ENCODE results near the gene SH3RF3.
"Not testable (repeated sequence)": the region's sequence is repeated elsewhere in the genome, so short reads cannot be mapped to it uniquely, and the experiment has no call there.

The SH3RF3 gene

DNA sequence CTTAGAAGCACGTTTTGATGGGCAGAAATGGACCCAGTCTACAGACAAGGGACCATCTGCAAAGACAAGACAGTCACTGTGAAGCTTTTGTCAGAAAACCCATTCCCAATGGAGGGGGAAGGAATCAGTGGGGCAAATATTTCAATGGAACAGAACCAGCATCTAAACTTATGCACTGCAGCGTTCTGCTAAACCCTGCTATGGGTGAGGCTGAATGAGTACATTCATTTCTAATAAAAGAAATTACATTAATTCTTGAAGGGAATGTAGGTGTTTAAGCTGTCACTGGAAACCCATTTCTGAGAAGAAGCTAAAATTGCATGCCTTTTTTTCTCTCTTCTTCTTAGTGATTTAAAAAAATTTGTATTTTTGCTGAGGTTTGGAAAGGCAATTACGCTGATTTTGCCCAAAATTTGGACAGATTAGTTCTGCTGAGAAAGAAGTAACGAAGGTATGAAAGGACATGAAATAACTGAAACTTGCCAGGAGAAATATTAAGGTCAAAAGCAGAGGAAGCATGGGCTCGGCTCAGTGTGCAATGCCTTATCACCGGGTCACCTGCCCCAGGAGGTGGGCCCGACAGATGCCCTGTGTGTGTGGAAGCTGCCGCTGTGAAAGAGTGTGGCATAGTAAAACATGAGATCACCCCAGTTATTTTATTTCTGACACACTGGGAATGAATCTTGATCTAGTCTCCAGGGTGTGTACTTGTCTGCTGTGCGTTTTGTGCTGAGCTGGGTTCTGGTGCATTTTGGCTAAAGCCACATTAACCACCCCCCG, 24.2 kb downstream of the SH3RF3 start:
- H3K27ac Mint-ChIP-seq: no peak overlapping the region
- H3K9me3 Mint-ChIP-seq (ENCODE audit: low read depth): no peaks in the 10 kb centered on the region
- H3K4me3 Mint-ChIP-seq: no peak overlapping the region
- no peaks in the 10 kb centered on the region for H3K27me3 Mint-ChIP-seq
- no peaks in the 10 kb centered on the region for H3K36me3 Mint-ChIP-seq
- peaks cover 44% of the 10 kb centered on the region for H3K4me1 Mint-ChIP-seq (ENCODE audit: low read depth)

DNA sequence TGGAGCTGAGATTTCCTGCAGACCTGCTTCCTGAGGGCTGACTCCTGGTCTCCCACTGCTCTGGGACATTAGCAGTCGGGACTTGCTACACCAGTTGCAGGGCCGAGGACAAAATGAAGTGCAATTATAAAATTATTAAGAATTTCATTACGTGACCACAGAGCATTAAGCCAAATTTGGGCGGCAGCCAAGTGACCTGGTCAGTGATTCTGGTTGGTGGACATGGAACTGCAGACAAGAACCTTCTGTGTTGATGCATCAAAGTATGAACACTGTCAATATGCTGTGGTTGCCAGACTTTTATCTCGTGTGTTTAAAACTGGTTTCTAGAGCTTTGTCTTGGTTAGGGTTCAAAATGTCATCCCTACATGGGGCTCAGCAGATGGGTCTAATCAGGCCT, 24.8 kb downstream of the SH3RF3 start:
- Mint-ChIP-seq H3K27ac (no peak overlapping the region), H3K9me3 (ENCODE audit: low read depth) (no peaks in the 10 kb centered on the region), H3K4me3 (no peak overlapping the region), H3K36me3 (no peaks in the 10 kb centered on the region), H3K27me3 (no peaks in the 10 kb centered on the region), H3K4me1 (ENCODE audit: low read depth) (peaks cover 39% of the 10 kb centered on the region)

DNA sequence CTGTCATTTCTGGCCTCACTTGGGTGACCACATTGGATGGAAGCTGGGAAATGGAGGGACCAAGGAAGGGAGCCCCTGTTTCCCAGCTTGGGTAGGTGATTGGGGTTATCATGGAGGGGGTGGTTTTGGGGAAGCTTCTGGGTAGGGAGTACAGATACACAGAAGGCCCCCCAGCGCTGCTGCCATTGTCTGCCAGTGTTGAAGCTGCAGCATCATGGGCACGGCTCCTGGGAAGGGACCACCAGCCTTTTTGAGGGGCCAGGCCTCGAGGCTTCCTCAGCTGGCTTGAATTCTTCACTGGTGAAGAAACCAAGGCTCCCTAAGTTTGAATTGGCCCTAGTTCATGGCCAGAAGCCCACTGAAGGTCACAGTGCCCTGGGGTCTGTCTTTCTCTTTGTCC, 25.2 kb downstream of the SH3RF3 start:
- H3K27me3 Mint-ChIP-seq: no peaks in the 10 kb centered on the region
- H3K27ac Mint-ChIP-seq: no peak overlapping the region
- no peaks in the 10 kb centered on the region for H3K9me3 Mint-ChIP-seq (ENCODE audit: low read depth)
- H3K36me3 Mint-ChIP-seq: no peaks in the 10 kb centered on the region
- H3K4me1 Mint-ChIP-seq (ENCODE audit: low read depth): peaks cover 37% of the 10 kb centered on the region
- no peak overlapping the region for H3K4me3 Mint-ChIP-seq

DNA sequence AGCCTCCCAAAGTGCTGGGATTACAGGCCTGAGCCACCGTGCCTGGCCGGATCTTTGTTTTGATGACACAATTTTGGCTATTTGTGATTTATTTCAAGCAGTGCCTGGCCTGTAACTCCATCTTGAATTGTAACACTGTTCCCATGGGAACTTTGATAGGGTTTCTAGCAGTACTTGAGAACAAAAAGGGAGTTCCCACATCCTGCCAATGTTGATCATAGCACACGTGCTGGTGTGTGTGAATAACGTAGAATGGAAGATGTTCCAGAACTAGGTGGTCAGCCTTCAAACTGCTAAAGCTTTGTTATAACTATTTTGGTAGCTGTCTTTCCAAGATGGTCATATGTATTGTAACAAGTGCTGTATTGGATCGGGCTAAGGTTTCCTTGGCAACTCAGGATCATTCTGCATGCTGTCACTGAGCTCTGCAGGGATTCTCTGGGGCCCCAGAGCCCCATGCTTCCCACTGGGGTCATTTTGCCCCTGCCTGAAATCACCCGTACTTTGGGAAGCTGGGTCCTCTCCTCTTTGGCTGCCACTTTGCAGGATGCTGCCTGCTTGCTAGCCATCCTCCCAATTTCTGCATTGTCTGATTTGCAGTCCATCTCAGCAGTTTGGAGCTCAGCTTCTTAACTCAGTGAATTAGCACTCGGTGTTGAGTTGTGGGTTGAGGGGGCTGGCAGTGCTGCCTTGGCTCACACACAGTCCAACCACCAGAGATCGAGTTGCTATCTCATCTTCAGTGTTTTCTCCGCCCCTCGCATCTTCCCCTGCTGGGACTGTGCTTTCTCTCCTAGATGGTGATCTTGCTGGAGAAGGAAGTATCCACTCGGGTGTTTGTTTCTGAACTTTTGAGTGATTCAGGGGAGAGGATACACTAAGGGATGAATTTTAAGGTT, 26.8 kb downstream of the SH3RF3 start:
- Mint-ChIP-seq H3K4me1 (ENCODE audit: low read depth) (peaks cover 32% of the 10 kb centered on the region), H3K27ac (no peak overlapping the region), H3K36me3 (no peaks in the 10 kb centered on the region), H3K4me3 (no peak overlapping the region), H3K9me3 (ENCODE audit: low read depth) (no peaks in the 10 kb centered on the region), H3K27me3 (no peaks in the 10 kb centered on the region)

DNA sequence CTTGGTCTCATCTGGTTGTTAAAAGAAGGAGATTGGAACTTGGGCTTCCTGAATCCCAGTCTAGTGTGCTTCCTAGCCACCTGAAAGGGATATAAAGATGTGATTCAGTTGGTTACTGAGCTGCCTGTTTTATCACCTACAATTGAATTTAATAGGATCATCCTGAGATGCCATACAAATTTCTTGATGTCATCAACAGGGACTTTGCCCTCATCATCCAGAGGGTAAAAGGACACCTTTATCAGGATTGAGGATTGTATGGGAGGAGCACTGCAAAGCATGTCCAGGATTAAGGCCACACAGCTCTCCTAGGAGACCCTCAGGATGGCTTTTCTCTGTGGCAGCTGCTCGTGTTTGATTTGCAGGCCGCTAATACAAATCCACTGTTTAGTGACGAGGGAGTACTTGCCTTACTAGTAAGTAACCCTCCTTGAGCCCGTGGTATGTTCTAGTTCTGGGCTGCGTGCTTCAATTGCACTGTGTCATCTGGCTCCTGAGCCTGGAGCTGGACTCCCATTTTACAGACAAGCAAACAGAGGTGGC, 28.6 kb downstream of the SH3RF3 start:
- Mint-ChIP-seq H3K4me3 (no peak overlapping the region), H3K36me3 (no peaks in the 10 kb centered on the region), H3K27ac (no peak overlapping the region), H3K4me1 (ENCODE audit: low read depth) (peaks cover 33% of the 10 kb centered on the region), H3K9me3 (ENCODE audit: low read depth) (no peaks in the 10 kb centered on the region), H3K27me3 (no peaks in the 10 kb centered on the region)

DNA sequence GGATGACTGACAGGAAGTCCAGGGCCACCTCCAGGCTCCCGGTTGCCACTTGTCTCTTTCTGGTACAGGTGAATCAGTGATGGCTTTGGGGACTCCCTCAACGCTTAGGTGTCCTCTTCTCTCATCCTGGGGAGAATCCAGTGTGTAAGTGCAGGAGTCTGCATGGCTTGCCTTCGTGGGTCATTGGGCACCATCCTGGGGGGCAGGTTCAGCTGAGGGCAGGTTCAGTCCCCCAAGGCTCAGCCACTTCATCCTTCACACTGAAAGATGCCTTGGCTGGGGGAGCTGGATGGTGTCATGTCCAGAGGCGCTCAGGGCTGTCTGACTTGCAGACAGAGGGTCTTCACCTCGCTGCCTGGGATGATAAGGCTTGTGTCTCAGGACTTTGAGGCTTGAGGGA, 29.2 kb downstream of the SH3RF3 start:
- Mint-ChIP-seq H3K27me3 (no peaks in the 10 kb centered on the region), H3K4me3 (no peak overlapping the region), H3K4me1 (ENCODE audit: low read depth) (peaks cover 34% of the 10 kb centered on the region), H3K36me3 (no peaks in the 10 kb centered on the region), H3K27ac (no peak overlapping the region), H3K9me3 (ENCODE audit: low read depth) (no peaks in the 10 kb centered on the region)

DNA sequence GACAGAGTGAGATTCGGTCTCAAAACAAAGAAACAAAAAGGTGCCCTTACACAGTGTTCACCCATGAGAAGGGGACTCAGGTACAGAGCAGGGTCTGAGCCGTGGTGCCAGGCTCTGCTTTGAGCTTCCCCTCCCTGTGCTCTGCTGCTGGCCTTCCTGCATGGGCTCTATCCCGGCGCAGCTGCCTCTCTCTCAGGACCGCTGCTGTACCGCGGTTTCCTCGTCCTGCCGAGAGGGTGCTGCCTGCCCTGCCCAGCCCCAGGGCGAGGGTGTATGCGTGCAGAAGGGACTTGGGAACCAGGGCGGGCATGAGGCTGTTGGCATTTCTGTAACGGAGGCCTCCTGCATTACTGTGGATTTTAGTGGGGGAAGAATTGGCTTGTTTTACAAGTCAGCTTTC, 30.1 kb downstream of the SH3RF3 start:
- H3K9me3 Mint-ChIP-seq (ENCODE audit: low read depth): no peaks in the 10 kb centered on the region
- H3K4me1 Mint-ChIP-seq (ENCODE audit: low read depth): peaks cover 36% of the 10 kb centered on the region

DNA sequence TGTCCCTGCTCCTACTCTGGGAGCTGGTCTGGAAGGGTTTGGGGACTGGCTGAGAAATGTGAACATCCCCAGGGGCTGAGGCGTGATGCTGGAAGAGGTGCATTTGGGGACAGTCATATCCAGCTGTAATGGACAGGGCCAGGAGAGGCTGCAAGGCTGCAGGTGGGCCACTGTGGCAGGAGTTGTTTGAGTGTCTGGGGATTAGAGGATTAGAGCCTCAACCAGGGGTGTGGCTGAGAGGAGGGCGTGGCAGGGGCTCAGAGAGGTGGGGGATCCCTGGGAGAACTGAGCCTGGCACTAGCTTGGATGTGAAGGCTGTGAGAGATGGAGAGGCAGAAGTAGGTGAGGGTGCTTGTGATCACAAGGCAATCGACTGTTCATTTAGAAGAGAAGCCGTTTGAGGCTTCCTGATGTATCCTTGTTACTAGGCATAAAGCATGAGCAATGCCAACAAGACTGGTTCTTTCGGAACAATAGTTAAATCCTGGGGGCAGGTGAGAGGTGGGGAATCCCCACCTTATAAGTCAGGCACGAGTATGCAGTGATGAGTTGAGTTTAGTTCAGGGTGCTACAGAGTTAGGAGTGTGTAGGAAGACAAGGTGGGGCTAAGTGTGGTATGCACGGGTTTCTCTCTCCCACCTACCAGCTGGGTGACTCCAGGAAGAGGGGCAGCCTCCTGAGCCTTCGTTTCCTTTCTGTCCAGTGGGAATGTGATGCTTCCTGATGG, 31.9 kb downstream of the SH3RF3 start:
- H3K36me3 Mint-ChIP-seq: no peaks in the 10 kb centered on the region
- no peaks in the 10 kb centered on the region for H3K9me3 Mint-ChIP-seq (ENCODE audit: low read depth)
- H3K4me3 Mint-ChIP-seq: no peak overlapping the region
- peak overlapping the region; percentile 16 for H3K27ac Mint-ChIP-seq
- peaks cover 33% of the 10 kb centered on the region for H3K4me1 Mint-ChIP-seq (ENCODE audit: low read depth)
- H3K27me3 Mint-ChIP-seq: no peaks in the 10 kb centered on the region

More for the DNA sequence above, 30.1 kb downstream of the SH3RF3 start:
- Mint-ChIP-seq H3K27me3 (no peaks in the 10 kb centered on the region), H3K27ac (no peak overlapping the region), H3K4me3 (no peak overlapping the region), H3K36me3 (no peaks in the 10 kb centered on the region)

DNA sequence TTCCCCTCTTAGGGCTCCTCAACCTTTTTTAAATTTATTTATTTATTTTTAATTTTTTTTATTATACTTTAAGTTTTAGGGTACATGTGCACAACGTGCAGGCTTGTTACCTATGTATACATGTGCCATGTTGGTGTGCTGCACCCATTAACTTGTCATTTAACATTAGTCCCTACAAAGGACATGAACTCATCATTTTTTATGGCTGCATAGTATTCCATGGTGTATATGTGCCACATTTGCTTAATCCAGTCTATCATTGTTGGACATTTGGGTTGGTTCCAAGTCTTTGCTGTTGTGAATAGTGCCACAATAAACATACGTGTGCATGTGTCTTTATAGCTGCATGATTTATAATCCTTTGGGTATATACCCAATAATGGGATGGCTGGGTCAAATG, 33.4 kb downstream of the SH3RF3 start:
- not testable (repeated sequence) for H3K27me3 Mint-ChIP-seq; H3K9me3 Mint-ChIP-seq (ENCODE audit: low read depth); H3K4me3 Mint-ChIP-seq; H3K36me3 Mint-ChIP-seq; H3K27ac Mint-ChIP-seq
- peaks cover 28% of the 10 kb centered on the region for H3K4me1 Mint-ChIP-seq (ENCODE audit: low read depth)

DNA sequence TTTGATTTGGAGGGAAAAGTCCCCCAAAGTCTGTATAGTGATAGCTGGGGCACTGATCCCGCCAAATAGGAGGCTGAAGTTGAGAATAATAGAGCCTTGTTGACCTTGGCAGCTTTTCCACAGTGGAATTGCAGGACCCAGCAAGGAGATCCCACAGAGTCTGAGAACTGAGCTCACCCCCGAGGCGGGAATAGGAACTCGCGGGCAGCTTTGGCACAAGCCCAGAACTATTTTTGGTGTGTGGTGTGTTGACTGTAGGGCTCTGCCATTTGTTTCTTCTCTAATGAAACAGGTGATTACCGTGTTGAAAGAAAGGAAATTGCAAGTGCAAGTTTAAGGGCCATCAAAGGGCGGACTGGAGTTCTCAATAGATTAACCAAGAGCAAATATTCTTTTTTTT, 34.0 kb downstream of the SH3RF3 start:
- no peak overlapping the region for H3K27ac Mint-ChIP-seq
- H3K4me3 Mint-ChIP-seq: no peak overlapping the region
- H3K4me1 Mint-ChIP-seq (ENCODE audit: low read depth): peaks cover 30% of the 10 kb centered on the region
- no peaks in the 10 kb centered on the region for H3K9me3 Mint-ChIP-seq (ENCODE audit: low read depth)
- no peaks in the 10 kb centered on the region for H3K36me3 Mint-ChIP-seq
- H3K27me3 Mint-ChIP-seq: no peaks in the 10 kb centered on the region

DNA sequence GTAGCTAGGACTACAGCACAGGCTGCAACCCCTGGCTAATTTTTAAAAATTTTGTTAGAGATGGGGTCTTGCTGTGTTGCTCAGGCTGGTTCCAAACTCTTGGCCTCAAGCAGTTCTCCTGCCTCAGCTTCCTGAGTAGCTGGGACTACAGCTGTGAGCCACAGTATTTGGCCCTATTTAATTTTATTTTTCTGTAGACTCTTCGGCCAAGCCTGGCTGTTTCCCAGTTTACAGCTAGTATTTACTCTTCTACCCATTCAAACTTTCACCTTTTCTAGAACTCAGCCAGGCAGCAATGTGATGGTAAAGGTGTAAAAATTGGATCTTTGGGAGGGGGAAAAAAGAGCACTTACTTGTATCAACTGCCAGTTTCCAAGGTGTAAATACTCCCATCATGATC, 35.3 kb downstream of the SH3RF3 start:
- H3K4me1 Mint-ChIP-seq (ENCODE audit: low read depth): peaks cover 32% of the 10 kb centered on the region
- no peaks in the 10 kb centered on the region for H3K9me3 Mint-ChIP-seq (ENCODE audit: low read depth)
- no peaks in the 10 kb centered on the region for H3K27me3 Mint-ChIP-seq
- H3K4me3 Mint-ChIP-seq: no peak overlapping the region
- no peak overlapping the region for H3K27ac Mint-ChIP-seq
- H3K36me3 Mint-ChIP-seq: peaks cover 2% of the 10 kb centered on the region

DNA sequence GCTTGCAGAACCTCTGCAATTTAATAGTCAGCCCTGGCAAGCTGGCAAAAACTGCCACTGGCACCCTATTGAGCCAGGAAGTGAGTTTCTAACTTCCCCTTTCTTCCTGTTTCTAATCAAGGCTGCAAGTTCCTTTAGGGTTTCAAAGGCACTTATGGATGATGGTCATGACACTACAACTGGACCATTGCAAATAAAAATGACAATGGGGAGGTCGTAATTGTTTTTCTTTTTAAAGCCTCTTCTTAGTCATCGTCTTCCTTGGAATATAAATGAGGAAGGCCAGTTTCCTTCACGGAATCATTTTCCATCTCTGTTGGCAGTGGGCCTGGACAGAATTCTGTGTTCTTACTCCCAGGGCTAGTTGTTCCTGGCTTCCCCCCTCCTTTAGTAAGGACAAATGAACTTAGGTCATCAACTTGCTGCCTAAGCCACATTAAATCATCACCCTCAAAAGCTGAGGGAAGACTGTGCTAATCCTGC, 35.8 kb downstream of the SH3RF3 start:
- H3K27me3 Mint-ChIP-seq: no peaks in the 10 kb centered on the region

DNA sequence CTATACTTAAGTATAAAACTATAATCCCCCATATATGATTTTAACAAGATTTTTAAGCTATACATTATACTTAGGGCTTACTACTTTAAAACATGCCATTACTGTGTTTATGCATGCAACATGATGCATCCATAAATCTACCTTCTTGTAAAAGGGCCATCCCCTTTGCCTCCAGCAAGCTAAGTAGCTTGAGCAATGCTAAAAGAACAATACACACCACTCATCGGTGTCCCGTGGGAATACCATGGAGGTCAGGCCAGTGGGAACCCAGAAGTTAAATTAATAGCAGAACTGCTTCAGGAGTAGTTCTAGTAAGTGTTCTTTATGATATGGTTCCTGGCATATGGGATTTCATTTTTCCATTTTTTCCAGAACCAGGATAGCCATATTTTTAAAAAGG, 37.8 kb downstream of the SH3RF3 start:
- no peak overlapping the region for H3K27ac Mint-ChIP-seq
- no peaks in the 10 kb centered on the region for H3K27me3 Mint-ChIP-seq
- peaks cover 31% of the 10 kb centered on the region for H3K4me1 Mint-ChIP-seq (ENCODE audit: low read depth)
- H3K36me3 Mint-ChIP-seq: peaks cover 2% of the 10 kb centered on the region
- no peak overlapping the region for H3K4me3 Mint-ChIP-seq
- H3K9me3 Mint-ChIP-seq (ENCODE audit: low read depth): no peaks in the 10 kb centered on the region

More for the DNA sequence above, 35.8 kb downstream of the SH3RF3 start:
- H3K9me3 Mint-ChIP-seq (ENCODE audit: low read depth): no peaks in the 10 kb centered on the region
- H3K4me3 Mint-ChIP-seq: no peak overlapping the region
- peaks cover 2% of the 10 kb centered on the region for H3K36me3 Mint-ChIP-seq
- H3K4me1 Mint-ChIP-seq (ENCODE audit: low read depth): peaks cover 36% of the 10 kb centered on the region
- no peak overlapping the region for H3K27ac Mint-ChIP-seq

DNA sequence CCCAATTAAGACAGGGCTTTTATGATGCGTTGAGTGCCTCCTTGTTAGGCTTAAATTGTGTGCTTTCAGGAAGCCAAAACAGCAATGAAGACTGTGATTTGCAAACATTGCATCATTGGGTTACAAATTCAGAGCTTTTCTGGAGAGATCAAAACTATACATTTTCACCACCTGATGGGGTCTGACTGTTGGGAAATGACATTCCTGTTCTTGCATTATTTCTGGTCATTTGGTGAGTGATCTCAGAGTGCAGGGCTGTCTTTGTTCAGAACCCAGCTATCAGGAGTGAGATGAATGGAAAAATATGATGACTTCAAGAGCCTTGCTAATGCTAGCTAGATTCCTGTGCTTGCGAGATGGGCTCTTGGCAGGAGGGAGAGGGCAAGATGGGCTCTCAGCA, 39.1 kb downstream of the SH3RF3 start:
- no peaks in the 10 kb centered on the region for H3K9me3 Mint-ChIP-seq (ENCODE audit: low read depth)
- H3K36me3 Mint-ChIP-seq: peaks cover 2% of the 10 kb centered on the region
- no peak overlapping the region for H3K27ac Mint-ChIP-seq
- no peaks in the 10 kb centered on the region for H3K27me3 Mint-ChIP-seq
- H3K4me3 Mint-ChIP-seq: no peak overlapping the region
- peaks cover 30% of the 10 kb centered on the region for H3K4me1 Mint-ChIP-seq (ENCODE audit: low read depth)

DNA sequence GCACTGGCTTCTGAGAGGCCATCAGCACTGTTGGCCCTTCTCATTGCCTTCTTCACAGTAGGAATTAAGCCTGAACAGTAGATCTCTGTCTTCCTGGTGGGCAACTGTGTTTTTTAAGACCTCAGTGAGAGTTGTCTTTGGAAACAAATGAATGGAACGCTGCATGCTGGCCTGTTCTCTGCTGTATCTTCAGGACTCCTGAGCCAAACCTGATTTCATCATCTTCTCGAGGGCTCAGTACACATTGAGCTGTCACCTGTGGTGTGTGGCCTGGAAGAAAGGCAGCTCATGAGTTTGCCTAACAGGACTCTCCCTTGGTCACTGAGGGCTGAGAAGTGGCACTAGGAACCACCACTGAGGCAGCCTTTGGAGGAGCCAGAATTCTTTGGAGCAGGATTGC, 39.7 kb downstream of the SH3RF3 start:
- no peaks in the 10 kb centered on the region for H3K27me3 Mint-ChIP-seq
- H3K27ac Mint-ChIP-seq: no peak overlapping the region
- H3K9me3 Mint-ChIP-seq (ENCODE audit: low read depth): no peaks in the 10 kb centered on the region
- H3K4me3 Mint-ChIP-seq: no peak overlapping the region
- peaks cover 35% of the 10 kb centered on the region for H3K4me1 Mint-ChIP-seq (ENCODE audit: low read depth)
- H3K36me3 Mint-ChIP-seq: peaks cover 2% of the 10 kb centered on the region
